GM19099 (cell line): ENCODE results near the gene ARHGAP44.

Source experiments
- POLR2A ChIP-seq: IDR thresholded peaks from 3 replicates; pipeline ENCODE4 v1.6.1; 2011; ENCODE audit warnings: low read depth; ENCODE audit not compliant: insufficient read length; ENCODE audit errors: extremely low read depth

ARHGAP44 gene

DNA sequence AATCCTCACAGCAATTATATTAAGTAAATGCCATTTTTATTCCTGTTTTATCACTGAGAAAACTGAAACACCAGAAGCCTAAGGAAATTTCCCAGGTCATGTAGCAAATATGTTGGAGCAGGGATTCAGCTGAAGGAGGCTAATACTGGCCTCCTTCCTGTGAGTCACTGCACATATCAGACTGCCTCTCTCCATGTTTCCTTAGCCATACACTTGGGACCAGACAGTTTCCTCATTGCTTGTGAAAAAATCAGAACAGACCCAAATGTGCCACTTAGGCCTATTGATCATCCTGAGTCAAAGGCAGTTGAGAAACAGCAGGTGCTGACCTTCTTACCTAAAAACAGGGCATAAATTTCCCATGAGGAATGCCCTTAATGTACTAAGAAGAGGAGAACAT is 247.5 kb downstream of the ARHGAP44 start:
- no peak for TF ChIP-seq POLR2A

DNA sequence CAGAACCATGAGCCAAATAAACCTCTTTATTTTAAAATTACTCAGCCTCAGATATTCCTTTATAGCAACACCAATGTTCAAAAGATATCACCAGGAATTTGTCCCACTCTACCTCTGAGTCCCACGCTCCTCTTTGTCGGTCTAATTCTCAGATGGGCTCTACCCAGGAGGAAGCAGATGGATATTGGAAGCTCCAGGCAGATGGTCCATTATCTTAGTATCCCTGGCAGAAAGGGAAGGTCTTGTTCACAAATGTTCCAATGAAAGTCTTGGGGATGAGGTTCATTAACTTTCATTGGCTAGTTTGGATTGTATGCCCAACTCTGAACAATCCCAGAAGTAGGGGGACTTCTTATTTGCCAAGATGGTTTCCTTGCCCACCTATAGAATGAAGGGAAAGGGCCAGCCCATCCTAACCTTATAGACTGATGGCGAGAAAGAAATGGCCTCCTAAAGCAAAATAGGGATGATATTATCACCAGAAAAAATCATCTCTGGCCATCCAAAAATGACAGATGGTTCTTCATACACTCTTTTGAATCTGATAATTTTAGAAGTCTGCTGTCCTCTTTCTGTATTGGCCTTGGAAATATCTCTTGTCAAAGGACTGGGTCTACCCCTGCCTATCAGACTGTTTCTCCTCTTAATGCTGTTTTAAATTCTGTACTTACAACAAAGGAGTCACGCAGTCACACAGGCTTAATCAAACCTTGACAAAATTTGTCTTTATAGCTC is 249.8 kb downstream of the ARHGAP44 start:
- no peak for TF ChIP-seq POLR2A
